Neural progenitor cell (in vitro differentiated cells): ENCODE measurements around the gene ENPP1. TPM values are rescaled to one million over a fixed set of nuclear protein-coding genes. Genes with fewer than 3 reads are reported as not detected.

Experiments
- DNase-seq: peaks from one replicate; pipeline ENCODE4 v3.0.0-alpha.2; 2016; ENCODE audit warnings: low spot score
- H2AFZ ChIP-seq: fragments of 200-600 bp; sonication (generic); replicated peaks from 2 replicates; pipeline ENCODE4 v1.6.1; 2016; ENCODE audit warnings: antibody characterized with exemption
- H3F3A ChIP-seq: fragments of 200-600 bp; sonication (generic); 2 replicates; pipeline ENCODE4 v1.6.1; 2016; ENCODE audit warnings: antibody characterized with exemption, low read depth
- H3K27ac ChIP-seq: fragments of 200-600 bp; sonication (generic); 2 replicates; pipeline ENCODE4 v1.5.1; 2016; ENCODE audit warnings: mild to moderate bottlenecking
- H3K27me3 ChIP-seq: fragments of 200-600 bp; sonication (generic); 2 replicates; pipeline ENCODE4 v1.6.1; 2016; ENCODE audit warnings: mild to moderate bottlenecking, moderate library complexity
- H3K36me3 ChIP-seq: fragments of 200-600 bp; sonication (generic); 2 replicates; pipeline ENCODE4 v1.5.1; 2016
- H3K4me1 ChIP-seq: fragments of 200-600 bp; sonication (generic); 2 replicates; pipeline ENCODE4 v1.6.1; 2016; ENCODE audit warnings: mixed run types
- H3K4me2 ChIP-seq: fragments of 200-600 bp; sonication (generic); 2 replicates; pipeline ENCODE4 v1.6.1; 2016
- H3K4me3 ChIP-seq: fragments of 200-600 bp; sonication (generic); 2 replicates; pipeline ENCODE4 v1.5.1; 2016
- H3K79me2 ChIP-seq: fragments of 200-600 bp; sonication (generic); 2 replicates; pipeline ENCODE4 v1.6.1; 2016; ENCODE audit warnings: low read depth
- H3K9ac ChIP-seq: fragments of 200-600 bp; sonication (generic); 2 replicates; pipeline ENCODE4 v1.6.1; 2016
- H3K9me3 ChIP-seq: fragments of 200-600 bp; sonication (generic); 2 replicates; pipeline ENCODE4 v1.5.1; 2016; ENCODE audit warnings: low read depth
- H4K20me1 ChIP-seq: fragments of 200-600 bp; sonication (generic); 2 replicates; pipeline ENCODE4 v1.6.1; 2016; ENCODE audit warnings: low read depth
- H3K27ac Mint-ChIP-seq: 3 replicates; pipeline ENCODE4 v1.8.0; 2021; ENCODE audit warnings: mixed read lengths
- H3K27me3 Mint-ChIP-seq: 2 replicates; pipeline ENCODE4 v1.8.0; 2022; ENCODE audit warnings: low read depth, mild to moderate bottlenecking, inconsistent platforms, moderate library complexity, mixed read lengths; ENCODE audit not compliant: insufficient read depth
- H3K36me3 Mint-ChIP-seq: 3 replicates; pipeline ENCODE4 v1.8.0; 2021; ENCODE audit warnings: mixed read lengths
- H3K4me1 Mint-ChIP-seq: 3 replicates; pipeline ENCODE4 v1.8.0; 2021; ENCODE audit warnings: mixed read lengths
- H3K4me3 Mint-ChIP-seq: 3 replicates; pipeline ENCODE4 v1.8.0; 2021; ENCODE audit warnings: mild to moderate bottlenecking, moderate library complexity, mixed read lengths
- H3K9me3 Mint-ChIP-seq: 3 replicates; pipeline ENCODE4 v1.8.0; 2020; ENCODE audit warnings: mixed read lengths
- CTCF ChIP-seq: fragments of 200-600 bp; sonication (generic); IDR thresholded peaks from 2 replicates; pipeline ENCODE4 v1.5.1; 2017; ENCODE audit warnings: antibody characterized with exemption, mild to moderate bottlenecking
- EZH2 ChIP-seq: fragments of 200-600 bp; sonication (generic); IDR thresholded peaks from 2 replicates; pipeline ENCODE4 v1.6.1; 2017; ENCODE audit warnings: antibody characterized with exemption, mild to moderate bottlenecking, moderate library complexity
- EZH2phosphoT487 ChIP-seq: fragments of 200-600 bp; sonication (generic); IDR thresholded peaks from 2 replicates; pipeline ENCODE4 v1.6.1; 2017; ENCODE audit warnings: antibody characterized with exemption
- total RNA-seq: library from RNA; depleted of rRNA; stranded (reverse); fragments of >200 nt; gene quantifications from 2 replicates; pipeline ENCODE4 v1.2.3, GENCODE V29; 2015; ENCODE audit warnings: low replicate concordance

The ENPP1 gene
- total RNA-seq, 1 donor from 2014 or later, result 9.7 TPM

- Histone ChIP-seq H3K27me3 (no peaks in the 10 kb centered on the region), H3K4me2 (no peak overlapping the region), H3K4me3 (no peak overlapping the region), H2AFZ (no peak overlapping the region), H3K9ac (no peak overlapping the region), H3K27ac (no peak overlapping the region), H4K20me1 (no peaks in the 10 kb centered on the region), H3K4me1 (no peaks in the 10 kb centered on the region), H3K79me2 (no peaks in the 10 kb centered on the region), H3F3A (no peaks in the 10 kb centered on the region), H3K36me3 (no peaks in the 10 kb centered on the region), H3K9me3 (no peaks in the 10 kb centered on the region)
- Mint-ChIP-seq H3K9me3 (no peaks in the 10 kb centered on the region), H3K27ac (no peak overlapping the region), H3K4me1 (no peaks in the 10 kb centered on the region), H3K36me3 (no peaks in the 10 kb centered on the region), H3K27me3 (no peaks in the 10 kb centered on the region), H3K4me3 (no peak overlapping the region)
- TF ChIP-seq EZH2phosphoT487 (no peak), EZH2 (no peak), CTCF (no peak)
- DNase-seq, result no peak
Measured at GRCh38 chr6:131766631-131767030, 41.2 kb upstream of the ENPP1 start.

- Histone ChIP-seq H3K4me3 (no peak overlapping the region), H3F3A (no peaks in the 10 kb centered on the region), H3K27ac (no peak overlapping the region), H3K79me2 (no peaks in the 10 kb centered on the region), H3K36me3 (no peaks in the 10 kb centered on the region), H3K9ac (no peak overlapping the region), H3K27me3 (no peaks in the 10 kb centered on the region), H4K20me1 (no peaks in the 10 kb centered on the region), H3K4me1 (no peaks in the 10 kb centered on the region), H3K9me3 (no peaks in the 10 kb centered on the region), H3K4me2 (no peak overlapping the region), H2AFZ (no peak overlapping the region)
- H3K4me1 Mint-ChIP-seq, result no peaks in the 10 kb centered on the region
- DNase-seq, result no peak
- H3K9me3 Mint-ChIP-seq, result no peaks in the 10 kb centered on the region
- H3K36me3 Mint-ChIP-seq, result no peaks in the 10 kb centered on the region
- no peak overlapping the region for H3K4me3 Mint-ChIP-seq
- no peak overlapping the region for H3K27ac Mint-ChIP-seq
- TF ChIP-seq EZH2phosphoT487 (no peak), EZH2 (no peak), CTCF (no peak)
- no peaks in the 10 kb centered on the region for H3K27me3 Mint-ChIP-seq
Measured at GRCh38 chr6:131768964-131769363, 38.9 kb upstream of the ENPP1 start.

- H3K9me3 Mint-ChIP-seq, result no peaks in the 10 kb centered on the region
- H3K4me1 Mint-ChIP-seq, result no peaks in the 10 kb centered on the region
- H3K27me3 Mint-ChIP-seq, result no peaks in the 10 kb centered on the region
- Histone ChIP-seq H3K4me1 (no peaks in the 10 kb centered on the region), H3K4me2 (no peak overlapping the region), H3K9ac (no peak overlapping the region), H3K79me2 (no peaks in the 10 kb centered on the region), H3K4me3 (no peak overlapping the region), H3K27me3 (no peaks in the 10 kb centered on the region), H3K36me3 (no peaks in the 10 kb centered on the region), H2AFZ (no peak overlapping the region), H3F3A (no peaks in the 10 kb centered on the region), H4K20me1 (no peaks in the 10 kb centered on the region), H3K9me3 (no peaks in the 10 kb centered on the region), H3K27ac (no peak overlapping the region)
- no peak overlapping the region for H3K4me3 Mint-ChIP-seq
- no peak overlapping the region for H3K27ac Mint-ChIP-seq
- no peaks in the 10 kb centered on the region for H3K36me3 Mint-ChIP-seq
- TF ChIP-seq CTCF (no peak), EZH2phosphoT487 (no peak), EZH2 (no peak)
- DNase-seq, result no peak
Measured at GRCh38 chr6:131769385-131770141, 38.3 kb upstream of the ENPP1 start.
